K562 treated with DMSO at 1 percent for 24 hours (cell line): ENCODE measurements around the gene PLA2G3. TPM values are rescaled to one million over a fixed set of nuclear protein-coding genes. Genes with fewer than 3 reads are reported as not detected.

Experiments used
- total RNA-seq: library from RNA; unstranded; fragments of 300-600 nt; gene quantifications from 2 replicates; pipeline ENCODE4 v1.2.3, GENCODE V29; 2022; ENCODE audit warnings: low read depth; ENCODE audit not compliant: insufficient read depth

PLA2G3 gene, protein sequence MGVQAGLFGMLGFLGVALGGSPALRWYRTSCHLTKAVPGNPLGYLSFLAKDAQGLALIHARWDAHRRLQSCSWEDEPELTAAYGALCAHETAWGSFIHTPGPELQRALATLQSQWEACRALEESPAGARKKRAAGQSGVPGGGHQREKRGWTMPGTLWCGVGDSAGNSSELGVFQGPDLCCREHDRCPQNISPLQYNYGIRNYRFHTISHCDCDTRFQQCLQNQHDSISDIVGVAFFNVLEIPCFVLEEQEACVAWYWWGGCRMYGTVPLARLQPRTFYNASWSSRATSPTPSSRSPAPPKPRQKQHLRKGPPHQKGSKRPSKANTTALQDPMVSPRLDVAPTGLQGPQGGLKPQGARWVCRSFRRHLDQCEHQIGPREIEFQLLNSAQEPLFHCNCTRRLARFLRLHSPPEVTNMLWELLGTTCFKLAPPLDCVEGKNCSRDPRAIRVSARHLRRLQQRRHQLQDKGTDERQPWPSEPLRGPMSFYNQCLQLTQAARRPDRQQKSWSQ
- 0.45 and 0.64 TPM in 2 replicates for total RNA-seq

DNA sequence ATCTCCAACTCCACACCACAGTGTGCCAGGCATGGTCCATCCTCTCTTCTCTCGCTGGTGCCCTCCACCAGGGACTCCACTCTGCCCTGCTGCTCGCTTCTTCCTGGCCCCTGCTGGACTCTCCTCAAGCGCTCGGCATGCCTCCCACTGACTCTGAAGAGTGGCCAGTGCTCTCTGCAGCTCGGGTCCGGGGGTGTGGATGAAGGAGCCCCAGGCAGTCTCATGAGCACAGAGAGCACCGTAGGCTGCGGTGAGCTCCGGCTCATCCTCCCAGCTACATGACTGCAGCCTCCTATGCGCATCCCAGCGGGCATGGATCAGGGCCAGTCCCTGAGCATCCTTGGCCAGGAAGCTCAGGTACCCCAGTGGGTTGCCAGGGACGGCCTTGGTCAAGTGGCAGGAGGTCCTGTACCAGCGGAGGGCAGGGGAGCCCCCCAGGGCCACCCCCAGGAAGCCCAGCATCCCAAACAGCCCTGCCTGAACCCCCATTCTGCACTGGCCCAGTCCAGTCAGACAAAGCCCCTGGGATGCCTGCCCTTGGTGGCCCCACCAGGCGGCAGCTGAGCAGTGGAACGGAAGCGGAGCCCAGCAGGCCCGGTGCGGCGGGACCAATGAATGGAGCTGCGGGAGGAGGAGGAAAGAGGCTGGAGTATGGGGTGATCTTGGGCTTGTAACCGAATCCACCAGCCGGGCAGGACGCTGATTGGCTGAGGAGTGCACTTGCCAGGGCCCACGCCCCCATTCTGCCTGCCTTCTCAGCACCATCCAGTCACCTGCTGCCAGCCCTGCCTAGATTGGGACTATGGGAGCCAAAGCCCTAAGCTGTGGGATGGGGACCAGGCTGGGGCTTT lies at the start of gene PLA2G3:
Gene PLA2G3 (minus strand): TSS at position 643 of the 851 bp plus-strand sequence. CDS start 154 bp downstream, at position 489.

DNA sequence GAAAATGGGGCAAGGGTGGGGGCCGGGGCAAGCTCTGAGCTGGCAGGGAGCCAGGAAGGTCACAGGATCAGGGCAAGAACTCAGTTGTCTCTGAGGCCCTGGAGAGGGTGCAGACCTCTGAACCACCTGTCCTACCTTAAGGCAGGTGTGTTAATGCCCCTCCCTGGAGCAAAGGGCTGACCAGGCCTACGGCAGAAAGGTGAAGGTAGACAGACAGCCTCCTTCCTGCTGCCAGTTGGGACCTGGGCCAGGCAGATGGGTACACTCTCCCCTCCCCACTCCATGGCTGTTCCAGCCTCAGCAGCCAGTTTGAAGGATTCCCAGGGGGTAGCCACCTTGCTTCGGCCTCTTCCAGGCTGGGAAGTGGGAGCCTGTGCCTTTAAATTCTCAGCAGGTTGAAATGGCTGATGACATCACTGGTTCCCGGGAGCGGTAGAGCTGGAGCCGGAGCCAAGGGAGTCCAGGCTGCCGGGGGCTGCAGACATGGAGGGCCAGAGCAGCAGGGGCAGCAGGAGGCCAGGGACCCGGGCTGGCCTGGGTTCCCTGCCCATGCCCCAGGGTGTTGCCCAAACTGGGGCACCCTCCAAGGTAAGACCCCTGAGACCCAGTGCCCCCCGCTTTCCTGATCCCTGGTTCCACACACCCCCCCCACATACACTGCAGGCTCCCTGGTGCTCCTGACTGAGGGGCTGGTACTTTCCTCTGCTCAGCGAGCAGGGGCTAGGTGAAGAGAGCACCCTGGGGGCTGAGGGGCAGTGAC lies 17.6 kb downstream of the PLA2G3 start, which contains the start of gene INPP5J:
Gene INPP5J (plus strand): TSS at position 435 of the 760 bp plus-strand sequence. CDS start 49 bp downstream, at position 484.

DNA sequence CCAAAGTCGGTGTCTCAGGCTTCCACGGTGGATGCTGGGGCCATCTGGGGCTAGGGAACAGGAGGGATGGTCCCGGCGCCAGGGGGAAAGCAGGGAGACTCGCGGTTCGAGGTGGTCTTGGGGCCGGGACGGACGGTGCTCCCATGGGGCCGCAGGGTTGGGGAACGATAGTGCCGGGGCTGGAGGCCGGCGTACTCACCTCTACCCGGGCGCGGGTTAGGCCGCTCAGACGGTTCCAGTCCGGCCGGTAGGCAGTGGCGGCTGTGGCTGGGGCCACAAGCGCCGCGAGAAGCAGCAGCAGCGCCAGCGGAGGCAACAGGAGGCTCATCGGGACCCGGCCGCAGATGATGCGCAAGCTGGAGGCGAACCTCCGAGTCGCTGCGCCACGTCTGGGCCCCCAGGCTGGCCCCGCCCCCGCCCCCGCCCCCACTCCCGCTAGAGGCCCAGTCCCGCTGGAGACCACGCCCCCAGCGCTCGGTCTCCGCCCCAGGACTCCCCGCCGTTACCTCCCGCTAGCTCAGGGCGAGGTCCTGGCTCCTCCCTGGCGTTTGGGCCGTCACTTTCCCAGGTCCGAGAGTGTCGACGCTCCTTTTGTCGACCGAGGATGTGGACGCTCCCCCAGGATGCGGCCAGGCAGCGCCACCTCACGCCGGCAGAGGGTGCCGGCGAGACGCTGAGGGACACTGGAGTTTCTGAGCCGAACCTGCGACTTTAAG lies 33.0 kb downstream of the PLA2G3 start, which contains the start of gene SELENOM:
Gene SELENOM (minus strand): TSS at position 391 of the 716 bp plus-strand sequence. CDS start 63 bp downstream, at position 328.

Other genes with a start within 250 kb of the PLA2G3 start
- gene MORC2, start 171.7 kb downstream of the PLA2G3 start, total RNA-seq = 17.2 and 17.7 TPM in 2 replicates
- 27.6 and 32.9 TPM in 2 replicates for gene TUG1, start 171.2 kb downstream of the PLA2G3 start, total RNA-seq
- 52.4 and 56.4 TPM in 2 replicates for gene SMTN, start 59.2 kb downstream of the PLA2G3 start, total RNA-seq
- 86.9 and 99.0 TPM in 2 replicates for gene SELENOM, start 32.9 kb downstream of the PLA2G3 start, total RNA-seq
- 31.1 and 33.3 TPM in 2 replicates for gene INPP5J, start 17.5 kb downstream of the PLA2G3 start, total RNA-seq
- gene RNF185, start 19.7 kb upstream of the PLA2G3 start, total RNA-seq = 16.7 and 17.6 TPM in 2 replicates
- gene LIMK2, start 71.8 kb upstream of the PLA2G3 start, total RNA-seq = 11.4 and 12.0 TPM in 2 replicates
- 1.6 and 2.1 TPM in 2 replicates for gene PIK3IP1, start 152.0 kb upstream of the PLA2G3 start, total RNA-seq
- gene PATZ1, start 205.8 kb upstream of the PLA2G3 start, total RNA-seq = 10.3 and 10.9 TPM in 2 replicates